Muscle of arm (tissue), 14 donors: Measurements from ENCODE around the gene MTG1. TPM values are rescaled to one million over a fixed set of nuclear protein-coding genes. Genes with fewer than 3 reads are reported as not detected.

Source experiments
- DNase-seq: peaks from one replicate; pipeline ENCODE4 v3.0.0-alpha.2; 2013
- long read RNA-seq, 11 donors: transcript quantifications; one replicate each; lab custom pipeline, GENCODE V29; 2026
- polyA plus RNA-seq, 12 donors: library from polyadenylated mRNA; unstranded; fragments of 120-200 nt; gene quantifications; one replicate each; pipeline ENCODE4 v1.2.1, GENCODE V29; 2013; ENCODE audit not compliant: insufficient read length in 12 of 12

The MTG1 gene, protein sequence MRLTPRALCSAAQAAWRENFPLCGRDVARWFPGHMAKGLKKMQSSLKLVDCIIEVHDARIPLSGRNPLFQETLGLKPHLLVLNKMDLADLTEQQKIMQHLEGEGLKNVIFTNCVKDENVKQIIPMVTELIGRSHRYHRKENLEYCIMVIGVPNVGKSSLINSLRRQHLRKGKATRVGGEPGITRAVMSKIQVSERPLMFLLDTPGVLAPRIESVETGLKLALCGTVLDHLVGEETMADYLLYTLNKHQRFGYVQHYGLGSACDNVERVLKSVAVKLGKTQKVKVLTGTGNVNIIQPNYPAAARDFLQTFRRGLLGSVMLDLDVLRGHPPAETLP
- polyA plus RNA-seq: 10 to 100 TPM in 11 of 12 donors, not detected in 1; 29.2 to 54.2 (median 40.3) TPM
- long read RNA-seq, donor 1, transcript MTG1-201 (11 exons, 1,560 nt): major isoform, 15 of 22 reads
- long read RNA-seq, donor 1, transcript MTG1-208 (6 exons, 693 nt): minor isoform, 6 of 22 reads
- long read RNA-seq, donor 1, partial matches to known transcripts: 0 of 22 reads
- long read RNA-seq, donor 1, other reads (novel, unspliced or antisense): 0 of 22 reads
- long read RNA-seq, donor 2, transcript MTG1-201 (11 exons, 1,560 nt): major isoform, 9 of 10 reads
- long read RNA-seq, donor 2, partial matches to known transcripts: 0 of 10 reads
- long read RNA-seq, donor 2, other reads (novel, unspliced or antisense): 0 of 10 reads
- long read RNA-seq, donor 3, partial matches to known transcripts: 7 of 11 reads
- long read RNA-seq, donor 3, other reads (novel, unspliced or antisense): 0 of 11 reads
- long read RNA-seq, donor 4, partial matches to known transcripts: 0 of 2 reads
- long read RNA-seq, donor 4, other reads (novel, unspliced or antisense): 0 of 2 reads
- long read RNA-seq, donor 5: 0 reads
- long read RNA-seq, donor 6, transcript MTG1-201 (11 exons, 1,560 nt): major isoform, 5 of 15 reads
- long read RNA-seq, donor 6, partial matches to known transcripts: 6 of 15 reads
- long read RNA-seq, donor 6, other reads (novel, unspliced or antisense): 0 of 15 reads
- long read RNA-seq, donor 7, partial matches to known transcripts: 5 of 12 reads
- long read RNA-seq, donor 7, other reads (novel, unspliced or antisense): 0 of 12 reads
- long read RNA-seq, donor 8, transcript MTG1-201 (11 exons, 1,560 nt): major isoform, 7 of 46 reads
- long read RNA-seq, donor 8, transcript MTG1-208 (6 exons, 693 nt): minor isoform, 6 of 46 reads
- long read RNA-seq, donor 8, partial matches to known transcripts: 33 of 46 reads
- long read RNA-seq, donor 8, other reads (novel, unspliced or antisense): 0 of 46 reads
- long read RNA-seq, donor 9, transcript MTG1-201 (11 exons, 1,560 nt): major isoform, 12 of 17 reads
- long read RNA-seq, donor 9, partial matches to known transcripts: 5 of 17 reads
- long read RNA-seq, donor 9, other reads (novel, unspliced or antisense): 0 of 17 reads
- long read RNA-seq, donor 10, transcript MTG1-208 (6 exons, 693 nt): minor isoform, 5 of 29 reads
- long read RNA-seq, donor 10, transcript MTG1-201 (11 exons, 1,560 nt): major isoform, 11 of 29 reads
- long read RNA-seq, donor 10, partial matches to known transcripts: 13 of 29 reads
- long read RNA-seq, donor 10, other reads (novel, unspliced or antisense): 0 of 29 reads
- long read RNA-seq, donor 11, transcript MTG1-201 (11 exons, 1,560 nt): major isoform, 7 of 28 reads
- long read RNA-seq, donor 11, partial matches to known transcripts: 17 of 28 reads
- long read RNA-seq, donor 11, other reads (novel, unspliced or antisense): 0 of 28 reads

DNA sequence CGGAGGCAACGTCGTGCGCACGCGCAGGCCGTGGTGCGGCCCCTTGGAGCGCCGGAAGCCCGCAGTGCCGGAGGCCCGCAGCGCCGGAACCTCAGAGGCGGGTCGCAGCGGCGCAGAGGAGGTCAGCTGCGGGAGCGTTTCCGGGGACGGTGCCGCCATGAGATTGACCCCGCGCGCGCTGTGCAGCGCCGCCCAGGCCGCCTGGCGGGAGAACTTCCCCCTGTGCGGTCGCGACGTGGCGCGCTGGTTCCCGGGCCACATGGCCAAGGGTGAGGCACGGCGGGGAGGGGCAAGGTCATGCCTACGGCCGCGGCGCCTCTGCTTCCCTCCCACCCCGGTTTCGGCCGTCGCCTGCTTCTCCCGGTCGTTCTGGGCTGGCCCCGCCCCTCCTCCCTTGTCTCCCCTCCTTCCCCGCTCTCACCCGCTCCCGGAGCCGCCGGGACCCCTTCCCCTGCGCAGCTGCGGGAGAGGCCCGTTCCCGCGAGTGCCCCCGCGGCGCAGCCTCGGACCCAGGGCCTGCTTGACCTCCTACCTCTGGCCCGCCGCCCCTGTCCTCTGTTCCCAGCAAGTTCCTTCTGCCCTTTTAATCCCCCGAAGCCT, at the start of gene MTG1:
TSS of gene MTG1 (plus strand) at position 94 of the 600 bp plus-strand sequence. CDS start at position 158, 64 bp downstream.
- peak; percentile 95 for DNase-seq

DNA sequence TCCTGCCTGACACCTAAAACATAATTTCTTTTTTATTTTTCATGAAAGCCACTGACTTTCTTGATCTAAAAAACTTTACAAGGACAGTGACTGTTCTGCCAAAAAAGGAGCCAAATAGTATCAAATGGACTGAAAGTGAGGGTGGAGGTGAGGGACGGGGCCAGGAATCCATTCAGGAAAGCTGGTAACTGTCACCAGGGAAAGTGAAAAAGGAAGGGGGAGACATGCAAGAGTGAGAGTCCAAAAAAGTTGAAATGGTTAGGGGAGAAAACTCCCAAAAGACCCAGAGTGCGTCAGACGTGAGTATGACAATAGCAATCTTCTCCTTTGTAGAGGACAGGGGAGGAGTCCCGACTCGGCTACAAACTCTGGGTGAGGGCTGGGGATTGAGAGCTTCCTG, 49.7 kb upstream of the MTG1 start:
- no peak for DNase-seq

DNA sequence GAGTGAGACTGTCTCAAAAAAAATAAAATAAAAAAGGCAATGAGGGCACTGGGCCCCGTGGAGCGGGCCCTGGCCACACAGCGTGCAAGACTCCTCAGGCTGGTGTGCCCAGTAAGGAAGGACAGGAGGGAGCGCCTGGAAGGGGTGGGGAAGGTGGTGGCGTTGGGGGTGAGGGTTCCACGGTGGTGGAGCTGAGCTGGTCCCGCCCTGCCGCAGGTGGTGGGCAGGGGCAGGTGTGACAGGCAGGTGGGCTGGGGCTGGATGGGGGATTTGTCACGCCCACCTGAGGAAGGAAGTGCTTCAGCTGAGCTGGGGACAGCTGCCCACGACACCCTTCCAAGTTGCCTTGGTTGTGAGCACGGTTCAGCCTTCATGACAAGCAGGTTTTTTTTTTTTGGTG, 47.5 kb upstream of the MTG1 start:
- DNase-seq: no peak

DNA sequence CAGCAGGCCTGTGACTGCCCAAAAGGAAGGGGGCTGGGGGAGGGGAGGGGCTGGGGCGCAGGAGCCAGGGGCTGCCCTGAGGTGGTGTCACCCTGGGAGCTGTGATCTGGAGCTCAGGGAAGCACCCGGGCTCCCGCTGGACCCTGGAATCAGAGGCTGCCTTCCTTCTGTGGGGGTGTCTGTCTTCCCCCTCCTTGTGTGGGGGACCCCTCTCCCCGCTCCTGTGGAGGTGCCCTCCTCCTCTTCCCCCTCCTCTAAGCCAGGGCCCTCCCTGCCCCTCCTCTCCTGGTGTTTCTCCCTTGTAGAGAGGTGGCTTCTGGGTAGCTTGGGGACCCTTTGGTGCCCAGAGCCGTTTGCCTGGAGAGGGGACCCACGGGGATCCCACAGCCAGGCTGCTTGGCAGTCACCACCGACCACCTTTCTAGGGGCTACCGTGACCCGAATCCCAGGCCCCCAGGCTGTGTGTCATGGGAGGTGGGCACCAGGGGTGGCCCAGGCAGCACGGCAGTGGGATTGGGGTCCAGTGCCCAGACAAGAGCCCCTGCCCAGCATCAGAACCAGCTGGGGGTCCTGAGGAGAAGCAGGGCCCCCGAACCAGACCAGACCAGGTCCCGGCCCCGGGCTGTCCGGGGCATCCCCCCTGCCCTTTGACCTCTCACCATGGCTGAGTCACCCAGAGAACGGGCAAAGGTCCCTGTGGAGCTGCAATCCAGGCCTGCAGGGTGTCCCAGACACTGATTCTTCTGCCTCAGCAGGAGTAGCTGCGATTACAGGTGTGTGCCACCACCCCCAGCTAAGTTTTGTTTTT, 46.0 kb upstream of the MTG1 start:
- no peak for DNase-seq

DNA sequence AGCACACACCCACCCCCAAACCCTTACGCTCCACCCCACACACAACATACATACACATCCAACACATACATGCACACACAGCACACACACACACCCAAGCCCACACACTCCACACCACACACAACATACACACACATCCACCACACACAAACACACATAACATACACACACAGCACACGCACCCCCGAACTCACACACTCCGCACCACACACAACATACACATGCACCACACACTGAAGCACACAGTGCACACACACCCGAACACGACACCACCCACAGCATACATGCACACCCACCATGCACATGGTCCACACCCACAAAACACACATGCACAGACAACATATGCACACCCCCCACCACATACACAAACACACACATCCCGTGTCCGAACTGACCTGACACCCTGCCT, 44.8 kb upstream of the MTG1 start:
- no peak for DNase-seq

DNA sequence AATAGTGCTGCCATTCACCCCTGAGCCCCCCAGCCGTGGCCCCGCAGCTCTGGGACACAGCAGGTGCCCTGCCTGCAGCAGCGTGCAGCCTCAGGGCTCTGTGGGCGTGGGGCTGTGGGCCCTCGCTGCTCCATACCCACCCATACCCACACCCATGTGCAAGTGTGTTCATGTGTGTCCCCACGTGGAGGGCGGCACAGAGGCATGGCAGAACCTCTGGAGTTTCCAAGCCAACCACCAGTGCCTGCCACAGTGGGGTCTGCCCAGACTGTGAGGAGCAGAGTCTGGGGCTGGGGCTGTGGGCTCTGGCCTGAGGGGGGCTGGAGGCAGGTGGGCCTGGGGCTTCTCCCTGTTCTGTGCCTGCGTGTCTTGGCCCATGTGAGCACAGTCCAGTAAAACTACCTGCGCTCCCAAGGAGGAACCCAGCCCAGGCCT, 44.4 kb upstream of the MTG1 start:
- no peak for DNase-seq

DNA sequence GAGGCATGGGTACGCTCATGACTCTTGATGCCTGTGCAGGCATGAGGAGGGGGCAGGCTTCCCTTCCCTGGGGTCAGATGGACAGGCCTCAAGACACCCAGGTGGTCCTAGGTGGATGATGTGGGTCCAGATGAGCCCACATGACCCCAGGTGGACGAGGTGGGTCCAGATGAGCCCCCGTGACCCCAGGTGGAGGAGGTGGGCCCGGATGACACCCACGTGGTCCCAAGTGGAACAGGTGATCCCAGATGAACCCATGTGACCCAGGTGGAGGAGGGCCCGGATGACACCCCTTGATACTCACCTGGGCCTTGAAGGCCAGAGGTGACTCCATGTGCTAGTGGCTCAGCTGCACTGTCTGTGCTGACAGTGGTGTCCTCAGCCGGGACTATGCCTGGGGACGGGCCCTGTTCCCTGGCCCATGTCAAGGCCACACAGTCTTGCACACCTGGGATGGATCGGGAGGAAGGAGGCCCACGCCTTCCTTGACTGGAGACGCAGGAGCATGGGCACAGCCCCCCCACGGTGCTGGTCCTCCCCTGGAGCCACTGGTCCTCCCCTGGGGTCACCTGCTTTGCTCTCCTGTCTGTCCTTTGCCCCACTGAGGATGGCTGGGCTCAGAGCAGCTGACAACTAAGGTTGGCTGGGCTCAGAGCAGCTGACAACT, 43.5 kb upstream of the MTG1 start:
- no peak for DNase-seq

DNA sequence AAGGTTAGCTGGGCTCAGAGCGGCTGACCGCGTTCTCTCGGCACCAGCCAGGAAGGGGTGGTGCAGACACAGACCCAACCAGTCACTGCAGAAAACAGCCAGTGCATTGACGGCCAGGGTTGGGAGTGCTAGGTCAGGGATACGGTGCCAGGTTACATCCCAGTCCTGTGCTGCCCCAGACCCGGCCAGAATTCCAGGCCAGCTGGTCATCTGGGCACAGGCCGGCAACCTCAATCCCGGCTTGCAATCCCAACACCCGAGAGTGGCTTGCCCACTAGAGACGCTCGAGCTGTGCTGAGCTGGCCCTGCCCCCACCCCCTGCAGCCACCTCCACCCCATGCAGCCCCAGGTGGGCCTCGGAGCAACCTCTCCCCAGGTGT, 43.0 kb upstream of the MTG1 start:
- no peak for DNase-seq

DNA sequence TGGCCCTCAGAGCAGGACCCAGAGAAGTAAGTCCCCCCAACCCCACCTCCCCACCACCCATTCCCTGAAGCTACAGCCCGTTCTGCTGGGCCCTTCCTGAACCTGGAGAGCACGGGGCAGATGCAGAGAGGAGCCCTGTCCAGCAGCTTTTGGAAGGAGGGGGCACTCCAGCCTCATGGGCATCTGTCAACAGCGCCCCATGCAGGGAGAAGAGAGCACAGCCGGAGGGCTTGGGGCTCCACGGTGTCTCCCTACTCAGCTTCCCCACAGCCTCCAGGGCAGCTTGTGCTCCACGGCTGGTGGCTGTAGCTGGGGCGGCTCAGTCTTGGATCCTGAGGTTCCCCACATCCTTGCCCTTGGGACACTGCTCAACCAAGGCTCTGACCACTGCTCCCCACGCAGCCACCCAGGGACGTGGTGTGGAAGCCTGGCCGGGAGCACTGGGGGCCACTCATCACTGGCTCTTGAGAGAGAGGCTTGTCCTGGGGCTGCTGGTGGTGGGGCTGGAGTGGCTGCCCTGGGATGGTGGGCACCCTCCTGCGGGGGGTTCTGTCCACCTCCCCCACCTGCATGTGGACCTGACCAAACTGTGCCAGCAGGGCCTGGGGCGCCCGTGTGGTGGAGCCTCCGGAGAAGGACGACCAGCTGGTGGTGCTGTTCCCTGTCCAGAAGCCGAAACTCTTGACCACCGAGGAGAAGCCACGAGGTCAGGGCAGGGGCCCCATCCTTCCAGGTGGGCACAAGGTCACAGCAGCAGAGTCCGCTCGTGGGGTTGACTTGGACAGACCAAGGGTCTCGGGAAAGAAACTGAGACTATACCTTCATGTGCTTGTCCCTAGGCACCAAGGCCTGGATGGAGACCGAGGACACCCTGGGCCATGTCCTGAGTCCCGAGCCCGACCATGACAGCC, 42.3 kb upstream of the MTG1 start:
- no peak for DNase-seq

DNA sequence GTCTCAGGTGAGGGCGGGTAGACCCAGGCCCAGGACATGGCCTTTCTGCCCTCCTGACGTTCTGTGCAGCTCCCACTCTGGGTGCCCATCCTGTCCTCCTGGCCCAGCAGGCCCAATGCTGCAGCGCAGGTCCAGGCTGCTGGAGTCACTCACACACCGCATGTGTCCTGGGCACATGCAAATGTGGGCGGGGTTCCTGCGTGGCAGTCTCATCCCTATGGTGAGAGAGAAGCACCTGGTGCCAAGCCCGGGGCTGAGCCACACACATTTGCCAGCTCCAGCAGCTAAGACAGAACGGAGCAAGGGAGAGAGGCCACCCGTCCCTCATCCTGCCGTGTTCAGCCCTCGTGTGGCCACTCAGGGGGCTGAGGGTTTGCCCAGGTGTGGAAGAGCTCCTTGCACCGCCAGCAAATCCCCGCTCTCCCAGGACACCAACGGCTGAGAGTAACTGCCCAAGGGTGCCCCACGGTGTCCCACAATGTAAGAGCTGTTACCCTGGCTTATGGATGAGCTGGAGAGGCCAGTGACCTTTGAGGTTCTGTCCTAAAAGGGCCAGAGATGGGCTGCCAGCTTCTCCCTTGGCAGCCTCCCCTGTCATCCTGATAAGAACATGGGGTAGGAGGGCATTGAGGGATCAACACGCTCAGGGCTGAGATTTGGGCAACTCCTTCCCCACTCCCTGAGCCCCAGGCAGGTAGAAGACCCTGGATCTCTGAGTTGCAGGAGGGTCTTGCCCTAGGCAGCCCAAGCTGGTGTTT, 40.6 kb upstream of the MTG1 start:
- no peak for DNase-seq

DNA sequence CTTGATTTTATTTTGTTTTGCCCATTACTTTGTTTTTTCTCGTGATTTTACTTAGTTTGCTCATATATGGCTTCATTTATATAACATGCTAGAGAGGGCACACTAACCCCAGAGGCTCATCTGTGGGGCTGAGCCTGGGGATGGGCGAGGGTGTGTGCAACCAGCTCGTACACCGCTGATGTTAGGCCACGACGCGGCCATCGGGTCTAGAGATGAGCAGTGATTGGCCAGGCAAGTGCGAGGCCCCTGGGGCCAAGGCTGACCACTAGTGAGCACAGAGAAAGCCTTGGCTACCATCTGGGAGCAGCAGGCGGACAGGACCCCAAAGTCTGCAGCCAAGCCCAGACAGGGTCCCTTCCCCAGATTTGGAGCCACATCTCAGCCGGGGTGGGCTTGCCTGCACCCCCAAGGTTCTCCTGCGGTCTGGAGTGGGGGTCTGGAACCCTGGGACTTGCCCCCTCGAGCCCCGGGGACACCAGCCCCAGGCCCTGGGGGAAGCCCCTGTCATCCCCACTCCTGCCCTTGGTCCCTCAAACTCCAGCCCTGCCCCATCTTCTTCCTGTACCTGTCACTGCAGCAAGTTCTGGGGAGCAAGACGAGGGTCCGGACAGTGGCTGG, 39.9 kb upstream of the MTG1 start:
- DNase-seq: no peak

DNA sequence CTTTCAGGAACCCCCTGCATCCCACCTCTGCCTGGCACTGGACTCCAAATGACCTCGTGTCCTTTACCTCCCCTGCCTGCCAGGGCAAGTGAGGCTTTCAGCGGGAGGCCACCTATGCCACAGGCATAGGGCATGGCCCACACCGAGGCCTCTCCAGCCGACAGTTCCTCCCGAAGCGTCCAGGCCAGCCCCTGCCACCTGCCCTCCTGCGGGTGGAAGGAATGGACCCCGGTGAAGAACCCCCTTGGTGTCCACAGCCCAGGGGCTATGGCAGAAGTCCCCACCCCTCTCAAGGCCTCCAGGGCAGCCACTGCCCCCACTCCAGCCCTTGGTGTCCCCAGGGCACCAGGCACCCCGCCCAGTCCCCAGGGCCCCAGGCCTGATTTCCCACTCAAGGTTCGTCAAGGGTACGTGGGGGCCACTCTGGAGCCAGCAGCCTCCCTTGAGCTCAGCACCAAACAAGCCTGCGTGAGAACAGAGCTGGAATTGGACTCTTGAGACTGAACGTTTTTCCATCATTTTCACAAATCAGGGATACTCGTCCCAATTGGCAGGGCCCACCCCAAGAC, 39.2 kb upstream of the MTG1 start:
- no peak for DNase-seq

DNA sequence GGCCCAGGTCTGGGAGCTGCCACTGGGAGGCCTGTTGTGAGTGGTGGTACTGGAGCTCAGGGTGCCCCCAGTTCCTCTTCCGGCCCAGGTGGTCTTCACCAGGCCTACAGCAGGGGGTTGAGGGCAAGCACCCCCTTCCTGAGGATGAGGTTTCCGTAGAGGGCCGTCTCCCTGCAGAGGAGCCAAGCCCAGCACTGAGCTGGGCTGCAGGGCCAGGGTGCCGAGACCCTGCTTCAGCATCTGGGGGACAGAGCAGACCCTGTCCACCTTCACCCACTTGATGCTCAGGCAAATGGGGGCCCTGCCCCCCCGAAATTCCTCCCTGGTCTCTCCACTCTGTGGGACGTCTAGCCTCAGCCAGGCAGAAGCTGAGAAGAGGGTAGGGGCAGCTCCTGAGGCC, 38.7 kb upstream of the MTG1 start:
- no peak for DNase-seq

DNA sequence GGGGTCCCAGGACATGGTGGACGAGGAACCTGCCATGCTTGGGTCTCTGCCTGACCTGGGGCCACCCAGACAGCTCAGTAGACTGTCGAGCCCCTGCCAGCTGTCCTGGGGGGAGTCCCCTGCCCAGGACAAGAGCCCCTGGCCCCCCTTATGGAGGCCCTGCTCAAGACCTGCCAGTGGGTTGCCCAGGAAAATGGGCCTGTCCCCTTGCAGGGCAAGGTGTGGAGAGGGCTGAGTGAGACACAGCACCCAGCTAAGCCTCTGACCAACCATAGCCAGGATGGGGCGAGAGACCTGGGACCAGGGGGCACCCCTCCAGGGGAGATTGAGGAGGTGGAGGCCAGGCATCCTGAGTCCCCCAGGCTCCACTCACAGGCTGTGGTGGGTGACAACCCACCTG, 38.0 kb upstream of the MTG1 start:
- DNase-seq: no peak

DNA sequence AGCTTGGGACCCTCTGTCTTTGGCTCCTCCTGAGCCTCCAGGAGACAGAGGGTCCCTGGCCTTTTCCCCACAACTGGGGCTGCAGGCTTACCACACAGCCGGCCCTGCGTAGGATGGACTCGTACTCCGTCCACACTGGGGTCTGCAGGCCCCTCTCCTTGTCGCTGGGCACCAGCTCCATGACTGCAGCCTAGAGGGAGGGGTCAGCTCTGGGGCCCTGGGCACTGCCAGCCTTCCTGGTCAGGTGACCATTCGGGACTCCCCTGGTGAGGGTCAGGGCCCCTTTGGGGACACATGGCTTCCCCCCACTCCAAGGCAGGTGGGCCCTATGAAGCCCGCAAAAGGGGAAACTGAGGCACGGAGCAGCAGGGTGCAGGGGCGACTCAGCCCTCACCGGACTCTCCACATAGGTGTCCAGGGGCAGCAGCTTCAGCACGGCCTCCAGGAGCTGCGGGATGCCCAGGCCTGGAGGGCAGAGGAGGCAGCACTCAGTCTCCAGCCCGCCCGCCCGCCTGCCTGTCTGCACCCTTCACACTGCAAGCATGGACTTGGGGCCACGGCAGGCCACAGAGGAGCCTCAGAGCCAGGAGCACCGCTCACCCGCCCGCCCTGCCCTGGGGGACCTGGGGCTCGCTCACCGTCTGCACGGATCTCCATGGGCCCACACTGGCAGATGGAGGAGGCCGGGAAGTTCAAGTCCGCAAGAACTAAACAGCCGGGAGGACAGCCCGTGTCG, 37.2 kb upstream of the MTG1 start:
- DNase-seq: no peak
